Measurements from ENCODE around the gene MRPL37.
"Not testable (repeated sequence)": the region's sequence is repeated elsewhere in the genome, so short reads cannot be mapped to it uniquely, and the experiment has no call there.

MRPL37 gene

DNA sequence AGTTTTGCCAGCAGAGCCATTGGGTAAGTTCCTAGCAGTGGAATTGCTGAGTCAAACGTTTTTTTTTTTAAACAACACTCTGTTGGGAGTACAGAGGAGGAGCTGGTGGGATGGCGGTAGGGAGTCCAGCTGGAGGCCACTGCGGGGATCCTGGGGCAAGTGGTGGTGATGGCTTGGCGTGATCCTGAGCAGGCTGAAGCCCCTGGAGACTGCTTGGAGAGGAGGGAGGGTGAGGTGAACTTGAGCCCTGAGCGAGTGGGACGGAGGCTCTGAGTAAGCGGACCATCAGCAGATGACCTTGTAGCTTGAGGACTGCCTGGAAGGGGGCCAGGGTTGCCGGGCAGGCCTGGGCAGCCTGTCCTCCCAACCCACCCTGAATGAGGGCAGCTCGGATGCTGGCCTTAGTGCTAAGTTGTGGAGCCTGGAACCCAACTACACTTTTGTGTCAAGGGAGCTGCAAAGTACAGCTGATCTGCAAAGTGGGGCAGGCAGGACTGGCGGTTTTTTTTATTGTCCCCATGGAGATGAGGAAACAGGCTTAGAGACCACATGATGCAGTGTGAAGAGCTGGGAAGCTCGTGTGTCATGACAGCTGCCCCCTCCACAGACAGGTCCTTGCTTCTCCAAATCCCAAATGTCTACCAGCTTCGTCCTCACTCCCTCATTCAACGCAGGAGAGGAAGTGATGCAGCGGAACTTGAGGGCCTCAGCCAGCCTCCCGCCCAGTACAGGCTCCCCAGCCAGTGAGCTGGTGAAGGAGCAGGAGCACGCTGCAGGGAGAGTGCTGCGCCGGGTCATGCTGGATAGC, 20.2 kb downstream of the MRPL37 start:
- DNase-seq = no peak

DNA sequence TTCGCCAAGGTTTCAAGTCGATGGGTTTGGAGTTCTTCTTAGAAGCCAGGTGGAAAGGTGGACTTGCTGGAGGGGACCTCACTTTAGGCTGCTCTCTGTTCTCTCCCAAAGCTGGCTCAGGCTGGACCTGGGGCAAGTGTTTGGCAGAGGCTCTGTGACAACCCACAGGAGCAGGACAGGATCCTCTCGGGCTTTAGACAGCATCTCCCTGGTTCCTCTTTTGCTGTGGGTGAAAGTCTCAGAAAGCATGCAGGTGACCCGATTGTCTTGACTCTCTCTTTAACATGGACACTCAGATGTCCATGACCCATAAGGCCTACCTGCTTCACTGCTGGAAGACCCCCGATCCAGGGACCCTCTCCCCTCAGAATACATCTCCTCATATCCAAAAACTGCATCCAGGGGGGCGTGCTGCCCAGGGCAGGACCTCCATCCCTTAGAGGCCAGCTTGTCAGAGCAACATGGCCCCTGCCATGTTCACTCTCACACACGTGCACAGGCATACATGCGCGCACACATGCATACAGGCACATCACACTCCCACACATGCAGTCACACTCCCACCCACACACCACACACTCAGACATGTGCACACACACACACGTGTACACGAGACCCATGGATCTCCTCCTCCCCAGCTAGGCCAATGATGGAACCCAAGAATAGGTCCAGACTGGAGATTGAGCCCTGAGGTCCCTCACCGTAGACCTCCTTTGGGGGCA, 21.3 kb downstream of the MRPL37 start:
- DNase-seq = no peak

DNA sequence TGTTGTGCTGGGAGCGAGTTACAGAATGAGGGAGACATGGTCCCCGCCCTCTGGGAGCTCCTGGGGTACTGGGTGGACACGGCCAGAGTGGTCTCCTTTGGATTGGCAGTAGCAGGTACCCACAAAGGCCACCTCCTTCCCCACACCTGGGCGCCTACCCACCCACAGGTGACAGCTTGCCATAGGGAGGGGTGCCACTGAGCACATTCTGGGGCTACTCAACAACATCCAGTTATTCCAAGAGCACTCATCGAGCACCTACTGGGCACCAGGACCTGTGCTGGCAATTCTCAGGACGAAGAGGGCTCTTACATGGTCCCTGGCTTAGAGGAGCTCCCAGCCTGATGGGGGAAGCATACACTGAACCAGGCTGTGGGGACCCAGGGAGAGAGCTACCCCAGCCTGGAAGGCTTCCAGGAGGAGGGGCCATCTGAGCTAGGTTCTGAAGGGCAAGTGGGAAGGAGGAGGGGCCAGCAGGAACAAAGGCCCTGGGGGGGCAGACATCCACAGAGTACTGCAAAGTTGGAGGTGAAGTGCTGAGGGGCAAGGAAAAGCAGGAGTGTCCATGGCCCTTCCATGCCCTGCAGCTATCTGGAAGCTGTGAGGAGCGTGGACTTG, 22.0 kb downstream of the MRPL37 start:
- DNase-seq = no peak

DNA sequence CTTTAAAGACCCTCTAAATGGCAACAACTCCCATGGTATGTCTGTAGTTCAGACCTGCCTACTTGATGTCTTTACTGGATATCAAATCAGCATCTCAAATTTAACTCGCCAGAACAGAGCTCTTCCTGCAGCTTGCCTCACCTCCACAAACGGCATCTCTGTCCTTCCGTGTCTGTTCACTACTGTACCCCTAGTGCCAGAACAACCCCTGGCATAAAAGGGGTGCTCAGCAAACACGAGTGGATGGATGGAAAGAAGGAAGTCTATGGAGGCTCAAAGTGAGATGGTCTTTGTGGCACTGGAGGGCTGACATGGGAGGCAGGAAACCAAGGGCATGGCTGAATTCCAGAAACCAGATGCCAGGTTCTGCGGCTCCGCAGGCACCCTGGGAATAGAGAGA, 22.7 kb downstream of the MRPL37 start:
- DNase-seq = no peak

DNA sequence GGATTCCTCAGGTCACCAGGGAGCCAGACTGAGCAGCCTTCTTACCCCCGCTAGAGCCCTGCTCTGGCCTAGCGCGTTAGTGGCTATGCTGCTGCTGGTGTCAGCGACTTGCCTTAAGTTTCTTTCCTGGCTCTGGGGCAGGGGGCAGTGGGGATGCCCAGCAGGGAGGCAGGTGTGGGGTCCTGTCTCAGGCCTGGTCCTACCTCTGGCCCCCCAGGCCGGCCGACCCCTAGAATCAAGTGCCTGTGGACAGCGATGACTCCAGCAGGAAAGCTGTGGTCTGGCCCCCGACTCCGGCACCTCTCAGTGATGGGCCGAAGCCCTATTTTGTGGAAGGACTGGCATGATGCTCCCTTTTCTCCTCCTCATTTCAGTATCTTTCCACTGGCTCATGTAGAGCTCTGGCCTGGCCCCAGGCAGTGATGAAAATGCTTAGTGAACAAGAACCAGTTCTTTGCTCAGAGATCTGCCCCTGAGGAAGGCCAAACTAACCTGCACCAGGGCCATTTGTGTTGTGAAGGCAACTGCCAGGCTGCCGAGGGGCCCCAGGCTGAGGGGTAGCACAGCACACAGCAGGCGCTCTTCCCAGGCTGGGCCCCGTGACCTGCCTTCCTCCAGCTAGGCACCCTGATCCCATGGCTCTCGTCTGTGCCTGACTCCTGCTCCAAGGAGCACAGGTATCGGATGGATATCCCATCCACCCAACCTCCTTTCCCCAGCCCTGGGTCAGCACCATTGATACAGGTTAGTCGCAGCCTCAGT, 23.7 kb downstream of the MRPL37 start:
- no peak for DNase-seq

DNA sequence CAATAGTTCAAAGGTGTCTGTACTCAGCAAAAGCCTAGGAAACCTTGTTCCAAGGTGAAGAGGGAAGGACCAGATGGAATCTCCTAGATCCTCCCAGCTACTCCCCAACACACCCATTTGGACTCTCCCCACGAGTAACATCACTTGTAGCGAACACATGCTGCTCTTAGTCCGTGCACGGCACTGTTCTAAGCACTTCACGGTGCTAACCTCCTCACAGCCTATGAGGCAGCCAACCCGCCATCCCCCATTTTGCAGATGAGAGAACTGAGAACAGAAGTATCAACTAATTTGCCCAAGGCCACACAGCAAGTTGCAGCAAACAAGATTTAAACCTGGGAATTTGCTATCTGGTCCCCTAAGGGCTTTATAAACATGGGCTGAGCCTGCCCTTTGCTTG, 24.3 kb downstream of the MRPL37 start:
- no peak for DNase-seq

DNA sequence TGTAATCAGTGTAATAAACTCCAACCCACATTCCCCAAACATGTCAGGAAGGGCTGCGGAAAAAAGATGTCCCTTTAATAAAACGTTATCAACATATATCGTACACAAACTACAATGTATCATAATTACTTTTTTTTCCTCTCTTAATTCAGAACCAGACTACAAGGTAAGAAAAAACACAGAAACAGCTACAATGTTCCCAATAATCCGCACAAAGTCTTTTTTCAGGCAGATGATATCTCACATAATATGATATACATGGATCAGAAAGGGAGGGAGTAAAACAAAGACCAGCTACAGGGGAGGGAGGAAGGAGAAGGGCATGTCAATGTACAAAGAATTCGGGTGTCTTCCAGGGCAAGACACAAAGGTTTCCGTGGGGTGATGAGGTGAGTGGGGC, 25.4 kb downstream of the MRPL37 start:
- no peak for DNase-seq

DNA sequence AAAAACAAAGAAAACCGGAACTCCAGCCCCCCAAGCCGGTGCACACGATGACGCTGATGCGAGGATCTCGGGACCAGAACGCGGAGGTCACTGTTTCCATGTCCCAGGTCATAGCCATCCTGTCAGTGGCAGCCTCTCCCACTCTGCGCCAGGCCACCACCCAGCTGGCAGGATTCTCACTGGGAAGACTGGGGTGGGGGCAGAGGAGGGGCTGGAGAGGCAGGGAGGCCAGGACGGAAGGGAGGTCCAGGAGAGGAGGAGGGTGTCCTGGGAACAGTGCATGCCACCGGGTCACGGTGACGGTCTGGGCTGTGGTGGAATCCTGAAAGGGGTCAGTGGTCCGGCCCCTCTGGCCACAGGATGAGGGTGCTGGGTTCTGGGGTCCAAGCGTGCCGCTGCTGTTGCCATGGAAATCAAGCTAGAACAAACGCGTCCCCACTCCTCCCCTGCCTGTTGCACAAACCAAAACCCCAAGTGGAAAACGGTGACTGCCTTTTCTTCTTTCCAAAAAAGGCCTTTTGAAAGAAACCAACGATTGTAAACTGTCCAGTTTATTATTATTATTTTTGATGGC, 26.1 kb downstream of the MRPL37 start:
- no peak for DNase-seq

DNA sequence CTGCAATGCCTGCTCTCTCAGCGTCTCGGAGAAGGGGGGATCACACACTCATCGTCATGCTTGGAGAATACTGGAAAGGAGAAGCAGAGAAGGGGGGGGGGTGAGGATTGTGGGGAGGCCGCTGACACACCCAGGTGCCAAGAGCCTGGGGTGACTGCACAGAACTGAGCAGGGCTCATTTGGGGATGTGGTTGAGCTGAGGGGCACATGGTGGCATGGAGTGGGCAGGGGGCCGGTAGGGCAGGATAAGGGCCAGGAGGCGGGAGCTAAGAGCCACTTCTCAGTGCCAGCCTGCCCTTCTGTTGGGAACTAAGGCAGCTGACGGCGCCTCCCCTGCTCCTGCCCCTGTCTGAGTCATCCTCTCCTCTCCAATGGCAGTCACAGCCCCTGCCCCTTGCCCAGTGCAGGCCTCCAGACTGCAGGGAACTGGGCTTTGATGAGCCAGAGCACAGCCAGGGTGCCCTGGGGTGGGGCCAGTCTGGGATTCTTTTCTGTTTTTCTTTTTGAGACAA, 27.2 kb downstream of the MRPL37 start:
- no peak for DNase-seq

DNA sequence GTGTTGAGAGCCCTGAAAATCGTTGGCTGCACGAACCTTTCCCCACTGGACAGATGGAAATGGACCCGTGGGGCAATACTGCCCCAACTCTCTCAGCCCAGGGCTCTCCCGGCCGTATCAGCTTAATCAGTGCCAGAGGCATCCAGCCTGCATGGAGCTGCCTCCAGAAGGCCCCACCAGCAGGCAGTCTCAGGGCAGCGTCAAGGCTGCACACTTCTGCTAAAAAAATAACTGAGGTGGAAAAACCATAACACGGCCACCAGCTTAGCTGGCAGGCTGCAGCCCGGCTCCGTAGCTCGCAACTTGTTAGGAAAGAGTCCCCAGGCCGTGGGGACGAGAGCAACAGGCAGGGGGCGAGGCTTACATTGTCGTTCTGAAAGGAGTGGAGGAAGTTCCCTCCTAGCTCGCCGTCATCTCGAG, 27.9 kb downstream of the MRPL37 start:
- DNase-seq = no peak

DNA sequence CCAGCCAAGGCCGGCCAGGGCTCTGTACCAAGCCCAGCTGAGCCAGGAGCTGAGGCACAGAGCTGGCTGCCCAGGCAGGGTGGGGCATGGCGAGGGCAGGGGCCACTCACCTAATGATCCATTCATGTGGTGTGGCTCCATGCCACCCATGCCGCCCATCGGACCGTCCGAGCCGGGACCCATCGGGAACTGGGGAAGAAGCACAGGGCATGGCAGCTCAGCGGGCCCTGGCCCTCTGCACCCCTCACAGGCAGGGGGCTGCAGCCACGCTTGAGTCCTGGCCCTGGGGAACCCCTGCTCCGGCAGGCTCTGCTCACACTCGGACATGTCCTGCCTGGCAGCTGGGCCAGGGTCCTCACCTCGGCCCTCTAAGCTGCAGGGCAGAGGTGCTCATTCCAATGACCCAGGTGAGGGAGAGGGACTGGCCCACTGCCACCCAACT, 28.7 kb downstream of the MRPL37 start:
- no peak for DNase-seq

DNA sequence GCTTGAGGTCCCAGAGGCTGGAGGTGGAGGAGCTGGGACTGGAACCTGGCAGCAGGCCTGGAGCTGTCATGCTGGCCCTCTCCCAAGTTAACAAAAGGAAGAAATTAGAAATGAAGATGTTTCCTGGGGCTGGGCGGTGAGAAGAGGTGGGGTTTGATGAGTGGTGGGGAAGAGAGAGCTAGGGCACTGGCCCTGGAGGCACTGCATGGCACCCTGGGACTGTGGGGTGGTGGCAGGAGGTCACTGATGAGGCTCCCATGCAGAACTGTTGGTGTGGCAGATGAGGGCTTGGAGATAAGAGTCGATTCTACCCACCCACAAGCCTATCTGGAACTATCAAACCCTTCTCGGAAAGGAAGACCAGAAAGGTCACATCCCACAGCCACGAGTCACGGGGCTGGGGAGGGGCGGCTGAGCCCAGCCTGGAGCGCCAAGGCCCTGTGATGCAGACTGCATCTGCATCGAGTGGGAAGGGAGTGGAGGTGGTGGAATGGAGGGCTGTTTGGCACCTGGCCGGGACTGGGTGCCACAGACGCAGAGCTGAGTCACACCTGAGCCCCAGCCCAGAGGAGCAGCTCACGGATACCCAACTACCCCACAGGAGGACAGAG, 29.4 kb downstream of the MRPL37 start:
- no peak for DNase-seq

DNA sequence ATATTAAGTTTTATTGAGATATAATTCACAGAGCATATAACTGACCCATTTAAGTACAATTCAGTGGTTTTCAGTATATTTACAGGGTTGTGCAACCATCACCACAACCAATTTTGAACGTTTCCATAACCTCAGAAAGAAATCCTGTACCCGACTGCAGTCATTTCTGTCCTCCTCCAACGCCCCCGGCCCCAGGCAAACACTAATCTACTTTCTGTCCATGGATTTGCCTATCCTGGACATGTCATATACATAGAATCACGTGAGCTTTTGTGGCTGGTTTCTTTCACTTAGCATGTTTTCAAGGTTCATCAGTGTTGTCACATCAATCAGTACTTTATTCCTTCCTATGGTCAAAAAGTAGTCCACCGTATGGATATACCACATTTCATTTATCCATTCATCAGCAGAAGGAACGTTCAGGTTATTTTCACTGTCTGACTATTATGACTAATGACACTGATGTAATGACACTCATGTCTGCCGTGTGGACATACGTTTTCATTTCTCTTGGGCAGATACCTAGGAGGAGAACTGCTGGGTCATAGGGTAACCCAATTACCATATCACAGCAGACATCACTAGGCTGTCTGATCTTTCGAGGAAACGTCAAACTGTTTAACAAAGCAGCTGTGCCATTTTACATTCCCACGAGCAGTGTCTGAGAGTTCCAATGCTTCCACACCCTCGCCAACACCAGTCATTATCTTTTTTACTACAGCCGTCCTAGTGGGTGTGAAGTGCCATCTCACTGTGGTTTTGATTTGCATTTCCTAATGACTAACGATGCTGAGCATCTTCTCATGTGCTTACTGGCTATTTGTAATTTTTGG, 30.8 kb downstream of the MRPL37 start:
- no peak for DNase-seq

DNA sequence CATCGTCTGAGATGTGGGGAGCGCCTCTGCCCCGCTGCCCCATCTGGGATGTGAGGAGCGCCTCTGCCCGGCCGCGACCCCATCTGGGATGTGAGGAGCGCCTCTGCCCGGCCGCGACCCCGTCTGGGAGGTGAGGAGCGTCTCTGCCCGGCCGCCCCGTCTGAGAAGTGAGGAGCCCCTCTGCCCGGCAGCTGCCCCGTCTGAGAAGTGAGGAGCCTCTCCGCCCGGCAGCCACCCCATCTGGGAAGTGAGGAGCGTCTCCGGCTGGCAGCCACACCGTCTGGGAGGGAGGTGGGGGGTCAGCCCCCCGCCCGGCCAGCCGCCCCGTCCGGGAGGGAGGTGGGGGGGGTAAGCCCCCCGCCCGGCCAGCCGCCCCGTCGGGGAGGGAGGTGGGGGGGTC, 33.2 kb downstream of the MRPL37 start:
- DNase-seq = not testable (repeated sequence)

DNA sequence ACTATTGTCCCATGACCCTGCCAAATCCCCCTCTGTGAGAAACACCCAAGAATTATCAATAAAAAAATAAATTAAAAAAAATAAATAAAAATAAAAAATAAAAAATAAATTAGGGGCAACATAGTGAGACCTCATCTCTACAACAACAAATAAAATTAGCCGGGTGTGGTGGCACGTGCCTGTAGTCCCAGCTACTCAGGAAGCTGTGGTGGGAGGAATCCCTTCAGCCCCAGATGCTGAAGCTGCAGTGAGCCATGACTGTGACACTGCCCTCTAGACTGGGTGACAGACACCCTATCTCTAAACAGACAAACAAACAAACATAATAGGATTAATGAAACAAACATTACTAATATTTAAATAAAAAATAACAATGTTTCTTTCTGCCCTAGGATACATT, 34.3 kb downstream of the MRPL37 start:
- DNase-seq = no peak

DNA sequence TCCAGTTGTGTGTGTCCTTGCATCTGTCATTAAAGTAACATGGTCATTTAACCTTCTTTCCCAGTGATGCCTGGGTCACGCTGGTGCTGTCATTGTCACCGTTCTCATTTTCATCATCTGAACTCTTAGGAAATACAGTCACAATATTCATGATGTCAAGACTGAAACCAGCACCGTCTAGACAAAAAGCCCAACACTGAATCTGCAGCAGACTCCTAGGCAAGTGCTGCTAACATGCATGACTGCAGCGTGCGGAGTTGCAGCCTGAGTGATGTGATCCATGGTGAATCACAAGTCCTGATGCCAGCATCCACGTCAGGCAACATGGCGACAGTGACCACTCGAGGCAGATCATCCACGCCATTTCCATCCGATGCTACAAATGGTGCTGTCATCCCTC, 37.6 kb downstream of the MRPL37 start:
- no peak for DNase-seq

DNA sequence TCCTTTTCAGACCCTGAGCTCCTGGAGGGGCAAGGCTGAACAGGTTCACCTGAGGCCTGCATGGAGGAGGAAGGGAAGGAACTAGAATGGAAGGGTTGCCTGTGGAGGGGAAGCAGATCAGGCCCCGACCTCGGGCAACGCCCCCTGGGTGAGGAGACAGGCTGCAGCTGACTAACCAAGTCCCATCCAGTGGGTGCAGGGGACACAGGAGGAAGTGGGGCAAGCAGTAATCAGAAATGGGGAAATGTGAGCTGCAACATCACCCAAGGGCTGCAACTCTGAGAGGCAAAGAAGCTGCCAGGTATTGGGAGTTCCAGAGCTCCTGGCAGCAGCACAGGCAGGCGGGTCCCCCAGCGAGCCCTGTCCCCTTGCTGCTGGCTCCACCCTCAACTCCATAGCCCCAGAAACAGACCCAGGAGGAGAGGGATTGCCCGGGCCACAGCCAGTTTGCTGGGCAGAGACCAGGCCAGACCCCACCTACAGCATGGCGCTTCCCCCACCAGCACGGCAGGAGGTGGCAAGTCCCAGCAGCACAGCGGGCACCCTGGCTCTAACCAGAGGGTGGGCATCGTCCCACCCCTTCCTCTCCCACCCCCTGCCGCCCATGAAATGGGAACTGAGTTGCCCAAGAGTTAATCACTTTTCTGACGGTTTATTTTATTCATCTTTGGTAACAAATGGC, 38.5 kb downstream of the MRPL37 start:
- DNase-seq = no peak

DNA sequence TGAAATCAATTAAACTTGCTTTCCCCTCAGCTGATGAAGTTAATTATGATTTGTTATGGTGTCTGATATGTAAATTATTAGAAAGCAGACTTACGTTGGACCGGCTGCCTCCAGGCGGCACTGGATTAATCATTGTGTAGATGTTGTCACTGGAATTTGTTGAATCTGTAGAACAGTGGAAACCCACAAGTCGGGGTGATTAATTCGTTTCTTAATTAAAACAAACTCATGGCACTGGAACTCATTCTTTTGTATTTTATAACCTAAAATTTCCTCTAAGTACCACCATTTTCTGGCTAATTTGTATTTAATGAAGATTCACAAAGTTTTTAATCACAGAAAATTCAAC, 39.0 kb downstream of the MRPL37 start:
- DNase-seq = no peak

DNA sequence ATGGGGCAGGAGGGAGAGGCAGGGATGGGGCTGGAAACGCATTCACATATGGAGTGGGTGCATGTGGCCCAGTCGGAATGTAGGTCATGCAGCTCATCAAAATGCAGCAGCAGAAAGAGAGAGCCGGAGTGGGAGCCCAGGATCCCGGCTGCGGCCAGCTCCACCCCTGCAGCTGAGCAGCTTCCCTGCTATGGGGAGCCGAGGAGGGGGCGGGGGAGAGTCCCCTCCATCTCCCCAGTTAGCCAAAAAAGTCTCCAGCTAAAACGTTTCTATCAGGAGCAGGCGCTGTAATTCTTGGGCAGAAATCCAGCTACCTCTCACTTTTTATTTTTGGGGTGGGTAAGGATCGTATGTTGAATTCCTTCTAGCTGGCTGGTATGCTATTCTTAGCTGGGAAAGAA, 39.7 kb downstream of the MRPL37 start:
- DNase-seq = no peak

DNA sequence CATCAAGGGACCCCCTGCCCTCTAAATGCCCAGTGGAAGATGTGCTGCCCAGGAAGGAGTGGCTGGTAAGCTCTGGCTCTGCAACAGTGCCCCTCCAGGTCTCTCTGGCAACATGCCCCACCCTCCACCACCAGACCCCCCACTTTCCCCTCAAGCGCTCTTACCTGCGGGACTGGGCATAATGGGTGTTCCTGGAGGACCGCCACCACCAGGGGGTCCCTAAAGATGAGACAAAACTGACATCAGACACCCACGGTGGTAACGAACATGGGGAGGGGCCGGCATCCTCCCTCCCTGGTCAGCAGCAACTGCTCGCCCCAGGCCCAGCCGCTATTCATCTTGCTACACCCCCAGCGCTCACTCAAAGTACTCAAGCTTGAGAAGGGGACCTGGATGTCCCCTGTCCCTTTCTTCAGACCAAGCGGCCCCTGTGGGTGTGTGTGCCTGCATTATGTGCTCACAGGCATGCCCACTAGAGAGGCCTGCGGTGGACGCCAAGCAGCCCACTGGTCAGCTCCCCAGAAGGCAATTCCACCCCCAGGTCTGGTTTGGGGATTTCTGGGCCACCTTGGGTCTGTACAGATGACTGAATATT, 40.9 kb downstream of the MRPL37 start:
- DNase-seq = no peak
